Endothelial cell of umbilical vein (primary cell): ENCODE data around the gene FAM193A. TPM values are rescaled to one million over a fixed set of nuclear protein-coding genes. Genes with fewer than 3 reads are reported as not detected.

Experiments used
- BruUV-seq: library from RNA; stranded (reverse); fragments of 400-500 nt; replicated peaks from 2 replicates; lab custom pipeline; 2021; lab: Mats Ljungman, UMichigan
- CTCF ChIA-PET: fragments of 300-600, 350-600 bp; sonication (Branson Sonifier 250); formaldehyde crosslinking; loops from one replicate; lab custom pipeline; 2021; ENCODE audit warnings: antibody characterized with exemption, inconsistent platforms; lab: Charles Lee
- POLR2A ChIA-PET: fragments of 300-600, 350-600 bp; sonication (Branson Sonifier 250); formaldehyde crosslinking; loops from one replicate; lab custom pipeline; 2021; ENCODE audit warnings: antibody characterized with exemption, inconsistent platforms; lab: Charles Lee
- DNase-seq: peaks from one replicate; pipeline ENCODE4 v3.0.0-alpha.2; 2011; ENCODE audit warnings: low read depth, low spot score
- FAIRE-seq: peaks from 2 replicates; lab custom pipeline; 2011; peaks lifted over from hg19 to GRCh38; lab: Jason Lieb, UNC
- H2AFZ ChIP-seq: 2 replicates; pipeline ENCODE4 v1.6.0; 2012; ENCODE audit warnings: low read depth, low read length, control low read depth, inconsistent platforms
- H3K27ac ChIP-seq: 2 replicates; pipeline ENCODE4 v1.5.1; 2011; ENCODE audit warnings: low read depth, mild to moderate bottlenecking, control low read depth, low read length, moderate library complexity; ENCODE audit not compliant: insufficient read depth
- H3K27me3 ChIP-seq, 2 experiments: 2 replicates each; pipeline versions ENCODE4 v1.6.0 to v1.6.1; 2011; ENCODE audit warnings: low read length in 2 of 2, mixed read lengths in 1 of 2; ENCODE audit not compliant: control insufficient read depth in 2 of 2, insufficient read depth in 2 of 2
- H3K36me3 ChIP-seq, 2 experiments: 2 replicates in 1 of 2; 3 replicates in 1 of 2; pipeline ENCODE4 v1.5.1; 2011; ENCODE audit warnings: low read length in 2 of 2, mild to moderate bottlenecking in 1 of 2, moderate library complexity in 1 of 2; ENCODE audit not compliant: control insufficient read depth in 2 of 2, insufficient read depth in 2 of 2; ENCODE audit errors: extremely low read depth in 1 of 2
- H3K4me1 ChIP-seq: 3 replicates; pipeline ENCODE4 v1.5.1; 2011; ENCODE audit warnings: mild to moderate bottlenecking, low read length; ENCODE audit not compliant: control insufficient read depth, insufficient read depth; ENCODE audit errors: extremely low read depth
- H3K4me2 ChIP-seq: 2 replicates; pipeline ENCODE4 v1.6.1; 2011; ENCODE audit warnings: low read length, control low read depth, mixed read lengths; ENCODE audit not compliant: insufficient read depth
- H3K4me3 ChIP-seq, 3 experiments: fragments of 200-600 bp in 1 of 3; sonication (generic), shearing (Covaris generic) in 1 of 3; replicated peaks in 1 of 3; 2 replicates each; pipeline ENCODE4 v1.5.1; 2011 to 2016; ENCODE audit warnings: control low read depth in 3 of 3, low read length in 3 of 3, mild to moderate bottlenecking in 2 of 3, inconsistent platforms in 1 of 3, low read depth in 1 of 3, moderate library complexity in 1 of 3; ENCODE audit not compliant: insufficient read depth in 1 of 3
- H3K79me2 ChIP-seq: 2 replicates; pipeline ENCODE4 v1.6.0; 2012; ENCODE audit warnings: low read length, inconsistent platforms; ENCODE audit not compliant: control insufficient read depth, insufficient read depth
- H3K9ac ChIP-seq: replicated peaks from 2 replicates; pipeline ENCODE3; 2011; ENCODE audit warnings: low read length, control low read depth; ENCODE audit not compliant: insufficient read depth; ENCODE audit errors: extremely low read depth
- H3K9me1 ChIP-seq: replicated peaks from 3 replicates; pipeline ENCODE4 v1.6.0; 2011; ENCODE audit warnings: mild to moderate bottlenecking, low read length; ENCODE audit not compliant: control insufficient read depth, insufficient read depth; ENCODE audit errors: extremely low read depth
- H3K9me3 ChIP-seq: replicated peaks from 2 replicates; pipeline ENCODE4 v1.5.1; 2012; ENCODE audit warnings: low read length, inconsistent platforms; ENCODE audit not compliant: control insufficient read depth, insufficient read depth
- H4K20me1 ChIP-seq: replicated peaks from 2 replicates; pipeline ENCODE3; 2011; ENCODE audit warnings: mild to moderate bottlenecking, low read length; ENCODE audit not compliant: control insufficient read depth, insufficient read depth; ENCODE audit errors: extremely low read depth
- CTCF ChIP-seq, 2 donors: IDR thresholded peaks; 1 replicate in 1 of 2; 2 replicates in 1 of 2; pipeline ENCODE4 v1.5.1; 2011; ENCODE audit warnings: low read length in 2 of 2, mild to moderate bottlenecking in 2 of 2, moderate library complexity in 2 of 2, control low read depth in 1 of 2, inconsistent platforms in 1 of 2, low read depth in 1 of 2; ENCODE audit not compliant: insufficient read depth in 1 of 2; ENCODE audit errors: extremely low read depth in 1 of 2
- EZH2 ChIP-seq: IDR thresholded peaks from 2 replicates; pipeline ENCODE4 v1.6.1; 2012; ENCODE audit warnings: borderline replicate concordance, low read depth, mild to moderate bottlenecking, moderate library complexity, low read length, inconsistent platforms; ENCODE audit not compliant: severe bottlenecking
- FOS ChIP-seq: IDR thresholded peaks from 2 replicates; pipeline ENCODE4 v1.6.1; 2011; ENCODE audit warnings: mild to moderate bottlenecking, low read length, moderate library complexity, borderline replicate concordance; ENCODE audit not compliant: insufficient read depth
- GATA2 ChIP-seq: IDR thresholded peaks from 2 replicates; pipeline ENCODE4 v1.7.0; 2011; ENCODE audit warnings: low read depth, mild to moderate bottlenecking, moderate library complexity, mixed read lengths, low read length; ENCODE audit not compliant: insufficient read length, insufficient read depth
- JUN ChIP-seq: IDR thresholded peaks from 2 replicates; pipeline ENCODE4 v1.6.1; 2011; ENCODE audit warnings: borderline replicate concordance, low read depth; ENCODE audit not compliant: insufficient read length, insufficient read depth
- MAX ChIP-seq: IDR thresholded peaks from 2 replicates; pipeline ENCODE4 v1.6.1; 2011; ENCODE audit not compliant: insufficient read depth, insufficient read length
- MYC ChIP-seq: IDR thresholded peaks from one replicate; pipeline ENCODE4 v1.6.1; 2011; ENCODE audit warnings: mild to moderate bottlenecking, low read depth, low read length
- POLR2A ChIP-seq: IDR thresholded peaks from 2 replicates; pipeline ENCODE4 v1.6.1; 2012; ENCODE audit warnings: low read depth, mild to moderate bottlenecking, control low read depth, low read length
- POLR2AphosphoS5 ChIP-seq: IDR thresholded peaks from 2 replicates; pipeline ENCODE4 v1.6.1; 2012; ENCODE audit warnings: low read depth, mild to moderate bottlenecking, control low read depth, low read length, moderate library complexity; ENCODE audit not compliant: insufficient read depth
- dilution Hi-C: fragments of 300-500 bp; cut with MboI; formaldehyde crosslinking; loops from one replicate; pipeline ENCODE4 v1.15.0; 2019; ENCODE audit warnings: low sequenced_read_pairs; ENCODE audit not compliant: extremely low pct_ligation_motif_present
- intact Hi-C: fragments of 100-400 bp; cut with micrococcal nuclease; formaldehyde crosslinking; loops from one replicate; pipeline ENCODE4 v1.10.0; 2022
- polyA plus RNA-seq, 4 experiments: library from polyadenylated mRNA; depleted of rRNA in 3 of 4; stranded (reverse) in 3 of 4; unstranded in 1 of 4; fragments of >200 nt; gene quantifications; 2 replicates each; pipeline versions ENCODE4 v1.2.1 to v1.2.3, GENCODE V29; 2011 to 2012; ENCODE audit warnings: missing spikeins in 1 of 4
- total RNA-seq: library from RNA; stranded (reverse); gene quantifications from 2 replicates; pipeline ENCODE4 v1.2.3, GENCODE V29; 2021

Gene FAM193A
- total and polyA plus RNA-seq, 2 donors (not counting 3 experiments of a cell fraction or from before 2014, with no cell fraction given) = 12.3 to 32.1 TPM

- peaks cover 3% of the 10 kb centered on the region for H4K20me1 ChIP-seq
Measured at GRCh38 chr4:2583092-2583491, 46.6 kb downstream of the FAM193A start.

More at GRCh38 chr4:2583092-2583491, 46.6 kb downstream of the FAM193A start:
- H3K9me1 ChIP-seq = no peaks in the 10 kb centered on the region
- no peaks in the 10 kb centered on the region for H3K36me3 ChIP-seq
- no peaks in the 10 kb centered on the region for H3K4me1 ChIP-seq
- no peak overlapping the region for H3K4me3 ChIP-seq
- H3K79me2 ChIP-seq = peaks cover 91% of the 10 kb centered on the region
- H3K9me3 ChIP-seq = no peaks in the 10 kb centered on the region
- POLR2A ChIA-PET = no interaction called here
- CTCF ChIA-PET = no interaction called here
- no peaks in the 10 kb centered on the region for H3K27me3 ChIP-seq
- DNase-seq (no peak), FAIRE-seq (no peak)
- TF ChIP-seq FOS = no peak
- no peak for TF ChIP-seq EZH2
- TF ChIP-seq POLR2A = no peak
- no peak for TF ChIP-seq POLR2AphosphoS5
- TF ChIP-seq MYC = no peak
- no peak for TF ChIP-seq GATA2
- TF ChIP-seq JUN = no peak
- TF ChIP-seq CTCF (IDR thresholded peaks at IDR 0.05; ENCODE audit: extremely low read depth in 1 of 2, insufficient read depth in 1 of 2, low read depth in 1 of 2, low read length in 2 of 2) = no peak
- TF ChIP-seq MAX = no peak
- no TSS peak for BruUV-seq
- no peak overlapping the region for H3K4me2 ChIP-seq
- dilution Hi-C loops = no loop called here
- no peak overlapping the region for H3K9ac ChIP-seq
- H2AFZ ChIP-seq = no peak overlapping the region
- no peak overlapping the region for H3K27ac ChIP-seq
- intact Hi-C loops = no loop called here
